ENCODE results near the gene GJC1. TPM values are rescaled to one million over a fixed set of nuclear protein-coding genes. Genes with fewer than 3 reads are reported as not detected.
"Not testable (repeated sequence)": the region's sequence is repeated elsewhere in the genome, so short reads cannot be mapped to it uniquely, and the experiment has no call there.

Gene GJC1
- polyA plus RNA-seq, 5 donors: 36.5 to 45.7 (median 39.9) TPM

GRCh38 chr17:44847586-44847985 is 17.5 kb upstream of the GJC1 start, which contains the start of gene HIGD1B:
Gene HIGD1B (plus strand): TSS chr17:44847883. CDS start chr17:44848153, 270 bp downstream.
- DNase-seq: no peak

GRCh38 chr17:44846206-44846605 is 16.1 kb upstream of the GJC1 start:
- DNase-seq: no peak

- DNase-seq: no peak
Observed at GRCh38 chr17:44844390-44844830, 14.3 kb upstream of the GJC1 start.

GRCh38 chr17:44842748-44843147 is 12.7 kb upstream of the GJC1 start:
- peak; percentile 38 to 46 for DNase-seq

GRCh38 chr17:44840936-44841335 is 10.8 kb upstream of the GJC1 start:
- DNase-seq: no peak

GRCh38 chr17:44840274-44840673 is 10.2 kb upstream of the GJC1 start:
- DNase-seq: no peak

- no peak for DNase-seq
Observed at GRCh38 chr17:44837196-44837595, 7.1 kb upstream of the GJC1 start.

GRCh38 chr17:44832805-44833204 is 2.7 kb upstream of the GJC1 start:
- no peak for DNase-seq

GRCh38 chr17:44831371-44831770 is 1.3 kb upstream of the GJC1 start:
- DNase-seq: no peak

- peak in 1 of 2 donors; percentile 30 for DNase-seq
Observed at GRCh38 chr17:44830359-44831288, 537 bp upstream of the GJC1 start.

GRCh38 chr17:44828919-44829522 is 1.1 kb downstream of the GJC1 start:
- peak; percentile 28 to 37 for DNase-seq

- no peak for DNase-seq
Observed at GRCh38 chr17:44827863-44828262, 2.2 kb downstream of the GJC1 start.

- DNase-seq: no peak
Observed at GRCh38 chr17:44826123-44826790, 3.8 kb downstream of the GJC1 start.

- DNase-seq: not testable (repeated sequence)
Observed at GRCh38 chr17:44825236-44825635, 4.9 kb downstream of the GJC1 start.

- peak; percentile 34 to 35 for DNase-seq
Observed at GRCh38 chr17:44820631-44821212, 9.4 kb downstream of the GJC1 start.

GRCh38 chr17:44818508-44818907 is 11.6 kb downstream of the GJC1 start:
- DNase-seq: not testable (repeated sequence)

- DNase-seq: peak; percentile 31 to 46
Observed at GRCh38 chr17:44812263-44812662, 17.8 kb downstream of the GJC1 start.

GRCh38 chr17:44808656-44809388 is 21.3 kb downstream of the GJC1 start:
- DNase-seq: not testable (repeated sequence)

GRCh38 chr17:44808156-44808555 is 21.9 kb downstream of the GJC1 start:
- no peak for DNase-seq

- DNase-seq: no peak
Observed at GRCh38 chr17:44807817-44808155, 22.3 kb downstream of the GJC1 start.

- DNase-seq: no peak
Observed at GRCh38 chr17:44807093-44807816, 22.8 kb downstream of the GJC1 start.
